NCI-H2107 treated with DMSO at 0.1 percent for 48 hours (cell line): ENCODE results near the gene ZNF423.
"Not testable (repeated sequence)": the region's sequence is repeated elsewhere in the genome, so short reads cannot be mapped to it uniquely, and the experiment has no call there.

Experiments used
- DNase-seq: peaks from one replicate; lab custom pipeline; 2025; ENCODE audit not compliant: unreplicated experiment; lab: John Stamatoyannopoulos, UW

ZNF423 gene

DNA sequence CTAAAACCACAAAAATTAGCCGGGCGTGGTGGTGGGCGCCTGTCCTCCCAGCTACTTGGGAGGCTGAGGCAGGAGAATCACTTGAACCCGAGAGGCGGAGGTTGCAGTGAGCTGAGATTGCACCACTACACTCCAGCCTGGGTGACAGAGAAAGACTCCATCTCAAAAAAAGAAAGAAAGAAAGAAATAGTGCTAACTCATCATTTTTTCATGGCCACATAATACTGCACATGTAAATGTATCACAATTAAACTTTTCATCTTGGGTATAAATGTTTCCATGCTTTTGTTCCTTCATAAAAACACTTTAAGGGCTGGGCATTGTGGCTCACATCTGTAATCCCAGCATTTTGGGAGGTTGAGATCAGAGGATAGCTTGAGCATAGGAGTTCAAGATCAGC lies 15.9 kb upstream of the ZNF423 start:
- DNase-seq, result not testable (repeated sequence)

DNA sequence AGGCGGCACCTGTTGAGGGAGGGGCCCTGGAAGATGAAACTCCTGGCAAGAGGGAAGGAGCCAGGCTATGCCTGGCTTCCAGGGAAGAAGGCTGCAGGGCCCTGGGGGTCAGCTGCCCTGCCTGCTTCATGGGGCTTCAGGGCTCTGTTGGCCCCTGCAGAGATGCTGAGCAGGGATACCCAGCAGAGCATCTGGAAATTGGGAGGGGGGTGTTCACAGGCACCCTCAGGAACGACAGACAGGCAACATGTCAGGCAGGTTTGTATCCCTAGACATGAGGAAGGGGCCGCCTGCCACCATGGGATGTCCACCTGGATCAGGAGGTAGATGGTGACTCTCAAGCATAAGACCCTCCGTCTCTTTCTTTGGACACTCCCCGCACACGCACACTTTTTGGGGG lies 13.8 kb upstream of the ZNF423 start:
- DNase-seq, result no peak

DNA sequence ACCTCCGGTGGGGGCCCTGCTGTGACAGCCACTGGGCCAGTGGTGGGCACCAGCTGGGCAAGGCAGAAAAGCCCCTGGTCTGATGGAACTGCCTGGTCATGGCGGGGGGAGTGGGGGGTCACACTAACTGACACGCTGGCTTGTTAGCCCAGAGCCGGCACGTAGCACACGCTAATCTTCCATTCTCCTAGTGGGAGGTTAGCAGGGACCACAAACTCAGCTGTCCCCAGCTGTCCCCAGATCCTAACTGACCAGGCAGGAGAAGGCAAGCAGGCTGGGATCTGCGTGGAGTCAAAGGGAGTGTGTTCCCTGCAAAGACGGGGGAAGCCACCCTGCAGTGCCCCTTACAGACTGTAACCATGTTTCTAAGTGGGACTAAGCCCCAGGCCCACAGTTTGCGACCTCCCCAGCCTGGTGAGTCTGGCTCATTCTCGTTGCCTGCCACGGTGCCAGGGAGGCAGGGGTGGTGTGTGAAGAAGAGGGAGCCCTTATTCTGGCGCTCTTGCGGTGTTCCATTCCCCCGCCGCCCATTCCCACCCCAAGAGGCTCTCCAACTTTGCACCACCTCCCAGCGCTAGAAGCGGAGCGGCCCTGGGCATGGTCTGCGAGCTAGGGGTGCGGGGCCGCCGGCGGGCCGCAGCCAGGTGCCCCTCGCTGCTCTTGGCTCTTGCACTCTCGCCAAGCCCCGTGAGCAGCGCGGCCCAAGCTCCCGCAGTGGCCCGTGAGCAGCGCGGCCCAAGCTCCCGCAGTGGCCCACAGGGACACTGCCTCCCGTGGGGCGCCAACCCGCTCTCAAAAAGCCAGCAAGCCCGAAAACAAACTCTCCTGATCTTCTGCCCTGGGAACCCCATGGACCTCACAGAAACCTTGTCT lies 12.1 kb upstream of the ZNF423 start:
- no peak for DNase-seq

DNA sequence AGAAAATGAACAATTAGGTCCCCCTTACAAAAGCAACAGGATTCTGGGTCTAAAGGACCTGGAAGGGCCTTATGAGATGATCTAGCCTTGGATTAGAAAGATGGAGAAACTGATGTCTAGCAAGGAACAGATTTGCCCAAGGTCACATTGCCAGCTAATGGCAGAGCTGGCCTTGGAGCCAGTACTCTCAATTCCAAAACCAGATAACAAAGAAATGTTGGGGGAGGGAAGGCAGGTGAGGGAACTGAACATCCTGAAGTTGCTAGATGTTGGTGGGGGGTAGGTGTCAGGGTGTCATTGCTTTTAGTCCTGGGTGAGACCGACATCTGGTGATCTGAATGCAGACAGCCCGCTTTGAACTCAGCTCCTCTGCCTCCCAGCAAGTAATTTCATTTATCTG lies 11.3 kb upstream of the ZNF423 start:
- DNase-seq, result no peak

DNA sequence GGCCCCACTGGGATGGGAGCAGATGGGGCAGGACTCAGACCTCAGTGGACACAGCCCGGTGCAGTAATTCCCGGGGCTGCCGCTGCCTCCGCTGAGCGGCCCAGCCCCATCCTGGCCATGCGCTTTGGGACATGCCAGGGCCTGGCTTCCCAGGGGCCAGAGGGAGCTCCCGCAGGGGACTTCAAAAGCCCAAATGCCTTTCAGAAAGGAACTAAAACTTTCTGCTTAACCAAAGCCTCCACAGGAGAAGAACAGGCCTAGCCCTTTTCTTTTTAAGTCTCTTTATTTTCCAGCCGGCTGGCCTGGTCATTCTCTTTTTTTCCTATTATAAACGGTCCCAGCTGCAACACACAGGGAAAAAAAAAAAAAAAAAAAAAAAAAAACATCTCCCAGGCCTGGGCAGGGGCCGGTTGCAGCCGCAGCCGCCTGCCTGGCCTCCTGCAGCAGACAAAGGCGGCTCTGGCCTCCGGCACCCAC lies 10.7 kb upstream of the ZNF423 start:
- no peak for DNase-seq

DNA sequence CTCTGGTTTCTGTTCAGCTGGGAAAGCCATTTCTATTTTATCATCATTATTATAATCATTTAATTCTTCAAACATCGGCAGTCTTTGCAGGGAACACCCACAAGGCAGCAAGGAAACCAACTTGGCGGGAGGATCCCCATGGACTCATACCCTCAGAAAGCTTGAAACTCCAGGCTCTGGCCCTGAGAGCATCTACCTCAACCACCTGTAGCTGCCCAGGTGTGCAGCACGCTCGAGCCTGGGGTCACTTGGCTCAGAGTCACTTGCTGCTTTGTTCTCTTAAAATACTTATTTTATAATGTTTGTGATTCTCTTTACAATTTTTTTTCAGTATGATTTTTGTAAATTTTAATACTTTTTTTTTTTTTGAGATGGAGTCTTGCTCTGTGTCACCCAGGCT lies 6.8 kb upstream of the ZNF423 start:
- DNase-seq, result no peak

DNA sequence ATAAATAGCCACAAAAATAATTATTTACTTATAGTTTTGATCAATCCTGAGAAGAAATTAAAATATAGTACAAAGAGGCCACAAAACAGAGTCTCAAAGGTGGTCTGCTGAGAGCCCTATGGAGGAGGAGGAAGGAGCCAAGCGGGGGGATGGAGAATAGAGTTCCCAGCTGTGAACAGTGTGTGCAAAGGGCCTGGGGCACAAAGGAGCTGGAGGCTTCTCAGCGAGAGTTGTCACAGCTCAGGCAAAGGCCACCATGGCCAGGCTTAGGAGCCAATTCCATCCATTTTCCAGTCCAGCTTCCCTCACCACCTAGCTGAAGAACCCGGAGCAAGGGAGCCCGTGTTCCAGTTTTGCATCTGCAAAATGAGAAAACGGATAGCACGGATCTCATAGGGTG lies 5.4 kb upstream of the ZNF423 start:
- no peak for DNase-seq

DNA sequence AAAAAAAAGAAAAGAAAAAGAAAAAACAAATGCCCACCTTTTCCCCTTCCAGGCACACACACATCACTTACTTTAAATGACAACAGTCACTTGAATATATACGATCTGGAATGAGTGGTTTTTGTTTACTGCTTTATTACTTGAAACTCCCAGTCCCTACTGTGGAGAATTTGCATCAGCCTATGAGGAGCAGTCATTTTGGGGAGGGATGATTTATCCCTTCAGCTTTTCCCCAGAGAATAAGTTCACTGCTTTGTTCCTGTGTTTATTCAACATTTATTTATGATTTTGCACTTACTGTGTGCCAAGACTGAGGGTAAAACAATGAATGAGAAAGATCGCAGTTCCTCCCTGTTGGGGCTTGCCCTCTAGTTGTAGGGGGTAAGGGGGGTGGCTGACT lies 4.7 kb upstream of the ZNF423 start:
- DNase-seq, result no peak

DNA sequence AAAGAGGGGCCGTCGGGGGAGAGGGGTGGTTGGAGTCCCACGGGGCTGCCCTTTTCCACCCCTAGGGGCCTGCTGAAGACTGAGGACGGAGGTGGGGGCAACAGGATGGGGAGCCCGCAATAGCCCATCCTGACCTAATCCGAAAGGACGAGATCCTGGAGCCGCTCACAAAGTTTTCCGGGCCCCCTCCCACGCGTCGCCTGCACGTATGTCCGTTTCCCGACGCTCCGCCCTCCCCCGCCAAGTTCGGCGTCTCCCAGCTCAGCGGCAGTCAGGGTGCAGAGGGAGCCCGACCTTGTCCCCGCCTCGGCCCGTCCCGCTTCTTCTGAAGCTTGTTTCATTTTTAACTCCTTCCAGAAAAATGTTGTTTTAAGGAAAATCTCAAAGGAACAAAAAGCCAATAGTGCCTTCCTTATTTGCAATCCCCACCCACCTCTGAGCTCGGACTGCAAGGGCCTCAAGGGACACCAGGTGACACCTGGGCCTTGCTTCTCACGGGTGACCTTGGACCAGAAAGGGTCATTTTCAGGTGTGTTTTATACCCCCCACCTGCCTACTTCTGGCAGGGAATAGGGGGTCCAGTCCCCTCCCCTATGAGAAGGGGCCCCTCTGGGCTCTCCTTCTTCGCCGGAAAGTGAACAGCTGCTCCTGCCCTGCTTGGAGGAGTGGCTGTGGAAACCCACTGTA lies 3.4 kb upstream of the ZNF423 start:
- no peak for DNase-seq

DNA sequence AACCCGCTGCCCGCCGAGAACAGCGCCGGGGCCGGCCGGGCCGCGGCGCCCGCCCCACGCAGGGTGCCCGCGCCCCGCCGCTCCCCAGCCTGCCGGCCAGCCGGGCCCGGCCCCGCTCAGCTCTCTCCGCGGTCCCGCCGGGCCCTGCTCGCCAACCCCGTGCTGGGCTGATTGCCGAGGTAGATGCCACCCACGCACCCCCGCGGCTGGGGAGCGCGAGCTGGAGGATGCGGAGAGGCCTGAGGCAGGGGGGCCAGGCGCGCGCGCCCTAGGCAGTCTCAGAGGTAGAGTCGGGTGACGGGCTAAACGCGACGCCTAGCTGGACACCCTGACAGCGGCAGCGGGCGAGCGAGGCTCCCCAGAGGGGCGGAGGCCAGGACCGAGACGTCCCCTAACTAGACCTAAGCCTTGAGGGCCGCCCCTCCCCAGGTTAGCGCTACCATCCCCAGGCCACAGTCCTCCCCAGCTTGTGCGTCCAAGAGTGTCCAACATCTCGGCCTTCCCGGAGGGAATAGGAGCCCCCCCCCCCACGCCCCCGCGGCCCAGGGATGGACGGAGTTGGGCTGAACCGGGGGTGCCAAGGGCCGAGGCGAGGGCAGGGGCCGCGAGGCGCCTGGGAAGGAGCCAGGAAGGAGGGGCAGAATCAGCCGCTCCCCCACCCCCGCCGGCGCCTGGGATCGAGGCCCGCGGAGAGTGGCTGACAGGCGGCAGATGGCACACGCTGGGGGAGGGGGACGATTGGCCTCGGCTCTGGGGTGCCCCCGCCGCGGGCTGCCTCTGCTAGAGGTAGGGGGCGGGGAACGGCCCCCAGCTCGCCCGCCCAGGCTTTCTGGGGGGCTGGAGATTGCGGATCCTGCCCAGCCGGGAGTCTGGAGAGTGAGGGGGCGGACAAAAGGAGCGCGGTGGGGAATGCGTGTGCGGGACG lies 2.5 kb upstream of the ZNF423 start:
- no peak for DNase-seq

DNA sequence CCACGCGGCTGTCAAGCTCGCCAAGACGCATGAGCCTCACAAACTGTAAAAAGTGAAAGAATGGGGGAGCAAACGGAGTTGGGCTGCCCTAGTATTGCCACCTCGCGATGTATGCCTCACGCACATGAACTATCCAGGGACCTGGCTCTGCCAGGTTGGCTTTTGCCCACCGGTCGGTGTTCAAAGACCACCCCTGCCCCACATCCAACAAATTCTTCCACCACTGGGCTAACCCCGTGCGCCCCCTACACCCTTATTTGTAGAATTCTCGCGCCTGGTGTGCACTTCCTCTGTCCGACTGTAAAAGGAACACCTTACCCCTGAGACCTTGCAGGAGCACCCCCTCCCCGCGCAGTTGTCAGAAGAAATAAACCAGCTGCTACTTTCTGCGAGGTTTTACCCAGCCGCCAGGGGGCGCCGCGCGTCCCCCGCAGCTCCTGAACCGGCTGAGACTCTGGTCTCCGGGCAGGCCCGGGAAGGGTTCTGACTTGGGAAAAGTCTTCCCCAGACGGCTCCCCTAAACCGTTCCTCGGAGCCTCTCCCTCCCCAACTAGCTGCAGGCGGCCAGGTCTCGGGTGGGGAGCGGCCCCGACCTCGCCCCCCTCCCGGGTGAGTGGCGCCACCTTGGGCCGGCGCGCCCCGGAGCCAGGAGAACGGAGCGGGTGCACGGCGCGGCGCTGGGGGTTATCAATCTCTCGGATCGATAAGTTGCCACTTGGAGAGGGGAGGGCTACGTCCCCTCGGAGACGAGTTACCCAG lies 1.7 kb upstream of the ZNF423 start:
- peak; percentile 11 for DNase-seq

DNA sequence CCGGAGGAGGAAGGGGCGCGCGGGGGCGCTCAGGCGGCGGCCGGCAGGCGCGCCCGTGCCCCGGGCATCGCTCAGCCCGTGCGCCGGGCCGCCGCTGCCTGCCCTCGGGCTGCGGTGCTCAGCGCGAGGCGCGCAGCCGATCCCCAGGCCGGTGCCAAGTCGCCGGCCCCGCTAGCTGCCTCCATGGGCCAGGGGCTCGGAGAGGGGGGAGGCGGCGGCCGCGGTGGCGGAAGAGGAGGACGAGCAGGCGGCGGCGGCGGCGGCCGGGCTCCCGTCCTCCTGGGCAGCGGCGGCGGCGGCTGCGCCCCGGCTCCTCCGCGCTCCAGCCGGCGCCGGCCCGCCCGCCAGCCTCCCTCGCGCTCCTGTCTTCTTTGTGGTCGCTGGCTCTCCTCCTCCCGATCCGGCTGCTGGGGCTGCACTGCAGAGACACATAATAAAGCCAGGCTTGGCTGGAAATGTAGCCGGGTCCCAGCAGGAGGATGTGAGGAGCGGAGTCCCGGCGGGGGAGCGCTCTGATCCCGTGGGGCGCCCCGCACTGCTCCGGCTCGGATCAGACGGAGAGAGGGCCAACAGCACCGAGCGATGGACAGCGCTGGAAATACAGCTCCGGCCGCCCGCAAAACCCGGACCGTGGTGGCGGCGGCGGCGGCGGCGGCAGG lies 889 bp upstream of the ZNF423 start:
- DNase-seq, result no peak

DNA sequence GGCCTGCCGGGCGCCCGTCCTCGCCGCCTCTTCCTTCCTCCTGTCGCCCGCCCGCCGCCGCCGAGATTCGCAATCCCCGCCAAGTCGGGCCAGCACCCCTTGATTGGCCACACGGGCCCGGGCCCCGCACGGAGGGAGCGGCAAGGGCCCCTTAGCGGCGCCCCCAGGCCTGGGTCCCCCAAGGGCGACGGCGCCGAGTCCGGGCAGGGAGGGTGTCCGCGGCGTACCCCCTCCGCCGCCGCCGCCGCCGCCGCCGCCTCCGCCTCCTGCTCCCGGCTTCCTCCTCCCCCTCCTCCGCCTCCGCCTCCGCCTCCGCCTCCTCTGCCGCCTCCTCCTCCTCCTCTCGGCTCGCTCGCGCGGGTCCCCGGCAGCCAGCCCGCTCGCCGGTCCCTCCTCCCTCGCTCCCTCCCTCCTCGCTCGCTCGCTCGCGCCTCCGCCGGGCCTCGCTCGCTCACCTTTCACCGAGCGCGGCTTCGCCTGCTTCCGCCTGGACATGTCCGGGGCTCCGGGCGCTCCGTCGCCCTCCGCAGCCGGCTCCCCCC lies 561 bp downstream of the ZNF423 start:
- DNase-seq, result no peak

DNA sequence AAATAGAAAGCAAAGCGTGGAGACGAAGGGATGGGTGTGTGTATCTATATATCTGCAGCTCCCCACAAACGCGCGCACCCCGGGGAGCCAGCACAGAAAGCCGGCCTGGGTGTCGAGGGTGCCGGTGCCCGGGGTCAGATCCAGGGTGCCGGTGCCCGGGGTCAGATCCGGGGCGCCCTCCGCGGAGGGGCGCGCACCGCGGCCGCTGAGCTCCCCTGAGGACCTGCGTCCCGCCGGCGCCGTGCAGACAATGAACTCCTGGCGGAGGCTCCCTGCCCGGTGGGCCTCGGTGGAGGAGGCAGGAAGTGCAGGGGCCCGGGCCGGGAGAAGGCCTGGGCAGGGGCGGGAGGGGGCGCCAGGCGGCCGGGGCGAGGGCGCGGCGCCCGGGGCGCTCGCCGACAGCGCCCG lies 1.1 kb downstream of the ZNF423 start:
- DNase-seq, result no peak

DNA sequence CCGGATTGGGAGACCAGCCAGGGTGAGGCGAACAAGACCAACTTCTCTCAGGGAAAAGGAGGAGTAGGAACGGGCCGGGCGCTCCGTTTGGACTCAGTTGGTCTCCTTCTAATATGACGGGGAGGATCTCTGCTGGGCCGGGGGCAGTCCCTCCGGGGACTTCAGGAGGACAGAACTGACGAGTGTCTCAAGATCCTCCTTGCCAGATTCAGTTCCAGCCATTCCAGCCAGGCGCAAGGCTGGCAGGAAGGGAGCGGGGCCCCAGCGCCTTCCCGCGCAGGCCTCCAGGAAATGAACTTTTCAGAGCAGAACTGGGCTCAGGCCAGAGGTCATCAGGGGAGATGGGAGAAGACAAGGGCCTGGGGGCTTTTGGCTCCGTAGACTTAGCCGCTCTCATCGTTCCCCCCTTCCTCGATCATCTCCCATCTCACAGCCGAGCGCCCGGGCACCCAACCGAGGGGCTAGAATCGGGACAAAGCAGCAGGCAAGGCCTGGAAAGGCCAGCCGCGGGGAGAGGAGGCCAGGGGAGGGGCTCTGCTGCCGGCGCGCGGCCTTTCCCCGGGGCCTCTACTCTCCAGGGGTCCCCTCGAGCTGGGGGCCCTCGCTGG lies 1.6 kb downstream of the ZNF423 start:
- DNase-seq, result no peak

DNA sequence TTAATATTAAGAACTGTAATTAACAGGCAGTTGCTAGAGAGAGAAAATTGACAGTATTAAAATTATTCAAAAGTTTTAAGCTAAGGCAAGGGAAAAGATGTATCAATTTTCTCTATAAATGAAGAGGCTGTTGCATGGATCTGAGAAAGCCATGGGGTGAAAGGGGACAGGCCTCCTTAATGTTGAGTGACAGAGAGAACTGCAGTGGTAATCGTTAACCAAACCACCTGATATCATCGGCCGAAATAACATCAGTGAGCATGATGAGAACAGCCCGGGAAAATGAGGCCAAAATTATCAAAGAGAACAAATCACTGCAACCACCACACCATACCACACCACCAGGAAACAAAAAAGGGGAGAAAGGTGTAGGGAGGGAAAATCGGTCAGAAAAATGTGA lies 3.6 kb downstream of the ZNF423 start:
- no peak for DNase-seq

DNA sequence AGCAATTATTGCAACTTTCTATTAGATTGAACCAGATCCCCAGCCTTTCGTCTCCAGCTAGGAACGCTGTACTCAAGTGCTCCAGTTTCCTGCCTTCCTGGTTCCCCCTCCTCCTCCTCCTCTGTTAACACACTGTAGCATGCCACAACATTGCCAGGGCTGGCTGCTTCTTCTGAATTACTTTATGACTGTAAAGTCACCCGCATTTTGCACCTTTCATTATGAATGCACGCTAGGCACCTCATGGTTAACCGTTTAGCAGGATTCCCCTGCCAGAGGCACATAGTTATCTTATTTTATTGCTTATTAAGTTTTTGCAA lies 4.5 kb downstream of the ZNF423 start:
- DNase-seq, result no peak

DNA sequence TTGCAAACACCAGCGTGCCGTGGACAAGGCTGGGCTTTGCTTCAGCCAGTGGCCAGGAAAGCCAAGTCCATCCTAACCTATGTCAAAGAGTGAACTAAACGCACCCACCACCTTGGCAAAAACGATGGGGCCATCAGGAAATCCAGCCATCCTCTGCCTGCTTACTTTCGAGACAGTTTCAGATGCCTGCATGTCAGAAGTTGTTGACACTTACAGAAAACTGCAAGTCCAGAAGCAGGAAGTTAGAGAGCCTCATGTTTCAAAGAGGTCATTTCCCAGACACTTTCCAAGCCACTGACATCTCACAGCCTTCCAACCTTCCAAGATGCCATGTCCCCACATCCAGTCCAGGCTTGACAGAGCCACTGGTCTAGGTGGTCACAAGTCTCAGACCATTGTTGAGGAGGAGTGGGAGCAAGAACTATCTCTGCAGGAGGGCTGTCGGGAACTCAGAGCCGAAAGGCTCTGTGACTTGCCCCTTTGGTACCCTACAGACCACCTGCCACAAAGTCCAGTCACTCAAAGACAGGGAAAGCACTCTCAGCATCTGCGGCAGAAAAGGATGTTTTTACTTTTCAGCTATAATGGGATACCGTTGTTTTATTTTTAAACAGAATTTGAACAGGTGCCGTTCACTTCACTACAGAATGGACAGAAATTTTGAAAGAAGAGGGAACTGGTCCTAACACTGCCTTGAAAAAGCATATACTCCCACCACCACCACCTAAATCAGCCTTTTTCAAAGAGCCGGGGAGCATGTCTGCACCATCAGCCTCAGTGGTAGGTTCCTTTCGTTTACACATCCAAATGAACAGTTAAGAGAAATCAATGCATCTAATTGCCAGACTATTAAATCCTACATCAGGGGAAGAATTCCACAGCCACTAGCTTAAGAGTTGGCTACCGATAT lies 5.1 kb downstream of the ZNF423 start:
- DNase-seq, result no peak

DNA sequence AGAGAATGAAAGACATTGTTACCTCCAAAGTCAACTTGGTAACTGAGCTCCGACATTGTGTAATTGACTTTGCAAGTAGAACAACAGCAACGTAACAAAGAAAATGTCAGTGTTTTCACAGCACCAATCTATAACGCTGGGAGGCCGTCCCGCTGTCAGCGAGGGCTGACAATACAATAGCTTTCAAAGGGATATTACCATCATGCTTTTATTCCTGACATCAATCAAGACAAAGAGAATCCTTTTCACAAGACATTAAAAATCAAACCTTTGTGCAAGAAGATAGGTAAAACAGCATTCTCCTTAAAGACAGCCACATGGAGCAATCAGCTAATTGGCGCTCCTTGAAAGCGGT lies 6.2 kb downstream of the ZNF423 start:
- DNase-seq, result no peak
